Esophagus muscularis mucosa (tissue), 4 donors: ENCODE data around the gene MRPL39.

Source experiments
- EP300 ChIP-seq: sonication (generic); formaldehyde crosslinking; IDR thresholded peaks from one replicate; pipeline ENCODE4 v1.6.1; 2017; ENCODE audit warnings: antibody characterized with exemption
- POLR2A ChIP-seq: fragments of 450-650 bp; IDR thresholded peaks from one replicate; pipeline ENCODE4 v1.6.1; 2017; ENCODE audit warnings: antibody characterized with exemption, moderate library complexity, mild to moderate bottlenecking, low read depth
- POLR2AphosphoS5 ChIP-seq, 2 donors: sonication (generic); formaldehyde crosslinking; IDR thresholded peaks; one replicate each; pipeline ENCODE4 v1.6.1; 2017; ENCODE audit warnings: antibody characterized with exemption in 2 of 2
- TF ChIP-seq, protein P1 (sequence below), 3 experiments: fragments of 200-600 bp in 2 of 3; fragments of 450-650 bp in 1 of 3; sonication (generic) in 2 of 3; IDR thresholded peaks; one replicate each; pipeline ENCODE4 v1.5.1; 2017 to 2019; ENCODE audit warnings: antibody characterized with exemption in 3 of 3, mild to moderate bottlenecking in 2 of 3, moderate library complexity in 1 of 3

GRCh38 chr21:25582164-25582790, 25.0 kb downstream of the MRPL39 start:
- TF ChIP-seq, protein P1, sequence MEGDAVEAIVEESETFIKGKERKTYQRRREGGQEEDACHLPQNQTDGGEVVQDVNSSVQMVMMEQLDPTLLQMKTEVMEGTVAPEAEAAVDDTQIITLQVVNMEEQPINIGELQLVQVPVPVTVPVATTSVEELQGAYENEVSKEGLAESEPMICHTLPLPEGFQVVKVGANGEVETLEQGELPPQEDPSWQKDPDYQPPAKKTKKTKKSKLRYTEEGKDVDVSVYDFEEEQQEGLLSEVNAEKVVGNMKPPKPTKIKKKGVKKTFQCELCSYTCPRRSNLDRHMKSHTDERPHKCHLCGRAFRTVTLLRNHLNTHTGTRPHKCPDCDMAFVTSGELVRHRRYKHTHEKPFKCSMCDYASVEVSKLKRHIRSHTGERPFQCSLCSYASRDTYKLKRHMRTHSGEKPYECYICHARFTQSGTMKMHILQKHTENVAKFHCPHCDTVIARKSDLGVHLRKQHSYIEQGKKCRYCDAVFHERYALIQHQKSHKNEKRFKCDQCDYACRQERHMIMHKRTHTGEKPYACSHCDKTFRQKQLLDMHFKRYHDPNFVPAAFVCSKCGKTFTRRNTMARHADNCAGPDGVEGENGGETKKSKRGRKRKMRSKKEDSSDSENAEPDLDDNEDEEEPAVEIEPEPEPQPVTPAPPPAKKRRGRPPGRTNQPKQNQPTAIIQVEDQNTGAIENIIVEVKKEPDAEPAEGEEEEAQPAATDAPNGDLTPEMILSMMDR (IDR thresholded peaks at IDR 0.05) = no peak
- TF ChIP-seq POLR2A (no peak), POLR2AphosphoS5 (IDR thresholded peaks at IDR 0.05) (no peak), EP300 (no peak)
